Measurements from ENCODE around the gene PRDM16. TPM values are rescaled to one million over a fixed set of nuclear protein-coding genes. Genes with fewer than 3 reads are reported as not detected.

Gene PRDM16
- polyA plus RNA-seq, 2 of the 4 experiments (the other 2 are of a cell fraction): 0.03 to 0.35 TPM

DNA sequence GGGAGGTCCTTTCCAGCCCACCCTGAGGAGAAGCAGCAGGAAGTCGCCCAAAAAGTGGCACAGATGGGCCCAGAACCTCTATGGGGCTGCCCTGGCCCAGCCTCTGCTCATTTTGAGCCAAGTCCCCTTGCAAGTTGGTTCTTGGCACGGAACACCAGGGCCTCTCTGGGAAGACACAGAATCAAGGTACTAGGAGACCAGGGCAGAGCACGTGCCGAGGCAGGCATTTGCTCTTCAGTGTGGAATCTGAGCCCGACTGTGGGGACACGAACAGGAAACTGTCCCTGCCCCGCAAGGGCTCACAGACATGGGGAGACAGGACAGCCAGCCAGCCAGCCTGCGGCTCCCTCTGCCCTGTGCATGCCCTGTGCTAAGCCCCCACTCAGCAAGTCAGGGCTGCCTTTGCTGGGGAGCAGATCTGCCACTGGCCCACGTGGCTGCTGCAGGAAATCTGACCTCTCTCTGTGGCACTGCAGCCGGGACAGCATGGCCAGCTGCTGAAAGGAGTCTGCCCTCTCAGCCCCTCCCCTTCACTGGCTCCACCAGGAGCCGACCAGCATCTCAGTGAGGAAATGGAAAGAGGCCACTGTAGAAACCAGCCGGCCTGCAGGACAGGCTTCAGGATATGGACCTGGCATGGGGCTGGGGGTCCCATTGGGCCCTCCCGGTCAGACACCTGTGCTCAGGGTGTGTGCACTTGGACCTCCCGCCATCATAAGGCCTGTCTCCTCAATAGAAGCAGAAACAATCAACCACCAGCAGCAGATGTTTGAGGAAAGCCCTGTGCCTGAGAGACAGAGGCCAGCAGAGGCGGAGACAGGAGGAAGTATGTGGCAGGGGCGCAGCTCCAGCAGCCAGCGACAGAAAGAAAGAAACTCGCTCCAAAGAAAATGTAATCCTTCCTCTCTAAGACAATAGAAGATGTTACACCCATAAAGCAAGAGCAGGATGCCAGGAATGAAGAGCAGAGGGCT is 389.2 kb downstream of the PRDM16 start (continued):
- TF ChIP-seq ELK1 (IDR thresholded peaks at IDR 0.05; ENCODE audit: low read depth, low read length): no peak

GRCh38 chr1:3459051-3459908 is 390.3 kb downstream of the PRDM16 start:
- no peak for DNase-seq (ENCODE audit: low read depth in 1 of 2, low spot score in 1 of 2)
- no peak overlapping the region for H3K4me3 ChIP-seq
- no peaks in the 10 kb centered on the region for H3K9me3 ChIP-seq
- H3K4me1 ChIP-seq: peaks cover 3% of the 10 kb centered on the region; the same call in 1 of the 3 replicates
- TF ChIP-seq BHLHE40 (IDR thresholded peaks at IDR 0.05; ENCODE audit: low read depth, low read length): no peak
- TF ChIP-seq NPAS2 (CRISPR knock-in tag; IDR thresholded peaks at IDR 0.05; ENCODE audit: borderline replicate concordance): no peak
- TF ChIP-seq RFX5 (IDR thresholded peaks at IDR 0.05): no peak
- TF ChIP-seq EHMT2 (IDR thresholded peaks at IDR 0.05; ENCODE audit: low read depth): no peak
- TF ChIP-seq, protein P1, sequence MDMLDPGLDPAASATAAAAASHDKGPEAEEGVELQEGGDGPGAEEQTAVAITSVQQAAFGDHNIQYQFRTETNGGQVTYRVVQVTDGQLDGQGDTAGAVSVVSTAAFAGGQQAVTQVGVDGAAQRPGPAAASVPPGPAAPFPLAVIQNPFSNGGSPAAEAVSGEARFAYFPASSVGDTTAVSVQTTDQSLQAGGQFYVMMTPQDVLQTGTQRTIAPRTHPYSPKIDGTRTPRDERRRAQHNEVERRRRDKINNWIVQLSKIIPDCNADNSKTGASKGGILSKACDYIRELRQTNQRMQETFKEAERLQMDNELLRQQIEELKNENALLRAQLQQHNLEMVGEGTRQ (IDR thresholded peaks at IDR 0.05): no peak
- TF ChIP-seq SMC3 (IDR thresholded peaks at IDR 0.05): no peak
- TF ChIP-seq, protein P2, sequence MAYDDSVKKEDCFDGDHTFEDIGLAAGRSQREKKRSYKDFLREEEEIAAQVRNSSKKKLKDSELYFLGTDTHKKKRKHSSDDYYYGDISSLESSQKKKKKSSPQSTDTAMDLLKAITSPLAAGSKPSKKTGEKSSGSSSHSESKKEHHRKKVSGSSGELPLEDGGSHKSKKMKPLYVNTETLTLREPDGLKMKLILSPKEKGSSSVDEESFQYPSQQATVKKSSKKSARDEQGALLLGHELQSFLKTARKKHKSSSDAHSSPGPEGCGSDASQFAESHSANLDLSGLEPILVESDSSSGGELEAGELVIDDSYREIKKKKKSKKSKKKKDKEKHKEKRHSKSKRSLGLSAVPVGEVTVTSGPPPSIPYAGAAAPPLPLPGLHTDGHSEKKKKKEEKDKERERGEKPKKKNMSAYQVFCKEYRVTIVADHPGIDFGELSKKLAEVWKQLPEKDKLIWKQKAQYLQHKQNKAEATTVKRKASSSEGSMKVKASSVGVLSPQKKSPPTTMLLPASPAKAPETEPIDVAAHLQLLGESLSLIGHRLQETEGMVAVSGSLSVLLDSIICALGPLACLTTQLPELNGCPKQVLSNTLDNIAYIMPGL (CRISPR knock-in tag; IDR thresholded peaks at IDR 0.05; ENCODE audit: borderline replicate concordance): no peak
- TF ChIP-seq RNF2 (IDR thresholded peaks at IDR 0.05; ENCODE audit: borderline replicate concordance, low read depth): no peak
- ChIA-PET POLR2A (no interaction called here), CTCF (interaction anchor here (1.0 to 1.4 kb wide), 3 partner anchors 13 to 161 kb away, joined by 3 to 5 read pairs (median 3); no protein-coding TSS in a partner anchor)
- WGBS (ENCODE audit: missing lambda C conversion rate): 85% methylated on average over 21 of the region's 24 CpGs
- no peak overlapping the region; a peak in 1 of 6 replicates for H3K27ac ChIP-seq
- FAIRE-seq: no peak
- H3K4me2 ChIP-seq: no peak overlapping the region
- ATAC-seq: no peak

DNA sequence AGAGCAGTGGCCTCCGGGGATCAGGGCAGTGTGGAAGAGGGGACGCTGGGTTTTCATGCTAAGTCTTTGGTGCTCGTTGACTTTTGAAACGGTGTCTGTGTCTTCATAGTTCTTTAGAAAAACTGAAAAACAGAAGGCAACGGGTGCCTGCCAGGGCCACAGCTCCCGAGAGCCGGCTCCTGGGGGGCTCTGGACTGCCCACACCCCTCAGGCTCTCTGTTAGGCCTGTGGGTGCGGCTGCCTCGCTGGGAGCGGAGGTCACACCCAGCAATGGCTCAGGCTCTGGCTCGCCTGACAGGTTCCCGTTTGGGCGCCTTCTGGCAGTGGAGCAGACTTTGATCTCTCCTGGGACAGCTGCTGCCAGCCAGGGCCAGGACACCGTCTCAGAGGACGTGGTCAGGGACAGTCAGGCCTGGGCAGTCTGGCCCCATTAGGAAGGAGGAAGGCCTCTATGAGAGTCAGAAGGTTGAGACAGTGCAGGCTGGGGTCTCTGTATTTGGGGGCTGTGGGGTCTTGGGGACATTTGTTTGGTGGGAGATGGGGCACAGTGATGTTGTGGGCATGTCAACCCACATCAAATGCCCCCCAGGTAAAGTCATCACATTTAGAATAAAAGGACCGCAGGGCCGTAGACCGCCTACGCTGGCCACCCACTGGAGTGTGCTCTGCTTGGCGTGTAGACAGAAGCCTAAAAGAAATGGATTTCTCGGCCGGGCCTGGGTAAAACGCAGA is 391.1 kb downstream of the PRDM16 start:
- TF ChIP-seq SREBF2 (IDR thresholded peaks at IDR 0.05) (no peak), JUN (IDR thresholded peaks at IDR 0.05) (no peak), MAFK (IDR thresholded peaks at IDR 0.05; ENCODE audit: partially characterized antibody) (no peak), RAD21 (conservative IDR thresholded peaks at IDR 0.05 in 1 of 2, IDR thresholded peaks at IDR 0.05 in 1 of 2) (no peak), ESRRA (IDR thresholded peaks at IDR 0.05; ENCODE audit: borderline replicate concordance, low read length) (no peak), POLR2A (IDR thresholded peaks at IDR 0.05; ENCODE audit: low read length) (no peak), CEBPB (IDR thresholded peaks at IDR 0.05) (no peak), HDAC2 (IDR thresholded peaks at IDR 0.05) (no peak), ATOH8 (CRISPR knock-in tag; IDR thresholded peaks at IDR 0.05; ENCODE audit: low read depth) (no peak), POLR2AphosphoS2 (conservative IDR thresholded peaks at IDR 0.05; ENCODE audit: low read length) (no peak)
- TF ChIP-seq, protein P2 (CRISPR knock-in tag; IDR thresholded peaks at IDR 0.05; ENCODE audit: borderline replicate concordance): no peak
- TF ChIP-seq, protein P3, sequence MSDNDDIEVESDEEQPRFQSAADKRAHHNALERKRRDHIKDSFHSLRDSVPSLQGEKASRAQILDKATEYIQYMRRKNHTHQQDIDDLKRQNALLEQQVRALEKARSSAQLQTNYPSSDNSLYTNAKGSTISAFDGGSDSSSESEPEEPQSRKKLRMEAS (IDR thresholded peaks at IDR 0.05): no peak
- Histone ChIP-seq H3K4me1 (peaks cover 3% of the 10 kb centered on the region; the same call in 1 of the 3 replicates), H3K4me2 (no peak overlapping the region), H3K27ac (peak overlapping the region in 1 of 2 experiments; percentile 21; a peak in 2 of 6 replicates), H3K4me3 (no peak overlapping the region), H3K9me3 (no peaks in the 10 kb centered on the region)
- no peak for ATAC-seq
- DNase-seq (ENCODE audit: low read depth in 1 of 2, low spot score in 1 of 2): no peak
- WGBS (ENCODE audit: missing lambda C conversion rate): 84% methylated on average over 12 of the region's 23 CpGs
- POLR2A ChIA-PET: no interaction called here
- FAIRE-seq: no peak
- CTCF ChIA-PET: no interaction called here

All from A549 (cell line).